ENCODE measurements around the gene UBTF. TPM values are rescaled to one million over a fixed set of nuclear protein-coding genes. Genes with fewer than 3 reads are reported as not detected.
A peak's percentile ranks its signal among the peaks of the same experiment; 100 is the strongest.

Gene UBTF
- total and polyA plus RNA-seq, 7 donors: 26.8 to 58.4 (median 48.3) TPM

DNA sequence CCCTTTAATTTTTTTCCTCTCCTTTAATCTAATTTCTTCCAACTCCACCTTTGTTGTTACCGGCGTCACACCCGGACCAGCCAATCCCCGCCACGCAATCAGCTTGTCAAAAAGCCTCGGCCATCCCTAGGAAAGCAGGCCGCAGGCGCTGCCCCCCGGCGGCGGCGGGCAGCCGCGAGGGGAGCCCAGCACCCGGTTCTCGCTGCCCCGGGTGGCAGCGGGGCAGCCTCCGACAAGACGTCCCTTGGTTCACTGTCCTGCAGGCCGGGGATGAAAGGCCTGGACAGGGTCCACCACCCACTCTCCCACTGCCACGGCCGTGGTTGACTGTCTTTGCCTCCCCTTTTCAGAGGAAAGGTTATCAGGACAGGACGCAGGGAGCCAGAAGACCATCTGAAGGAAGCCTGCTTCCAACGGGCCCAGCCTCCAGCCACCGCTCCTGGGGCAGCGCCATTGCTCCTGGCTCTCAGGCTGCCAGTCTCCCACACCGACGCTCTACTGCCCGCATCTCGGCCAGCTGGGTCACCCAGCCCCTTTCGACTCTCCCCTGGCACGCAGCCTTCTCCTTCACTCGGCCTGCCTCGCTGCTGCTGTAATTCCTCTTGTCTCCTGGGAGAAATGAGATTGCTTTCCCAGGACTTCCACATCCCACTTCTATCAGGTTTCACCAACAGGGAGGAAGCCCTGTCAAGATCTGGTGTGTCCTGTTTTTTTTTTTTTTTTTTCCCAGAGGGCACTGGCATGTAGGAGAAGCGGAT, 2.8 kb upstream of the UBTF start:
- H3K27me3 ChIP-seq: no peaks in the 10 kb centered on the region
- peak; percentile 95 for DNase-seq
- TF ChIP-seq POLR2A (IDR thresholded peaks at IDR 0.05): peak; percentile 44 to 74
- TF ChIP-seq, protein P1, sequence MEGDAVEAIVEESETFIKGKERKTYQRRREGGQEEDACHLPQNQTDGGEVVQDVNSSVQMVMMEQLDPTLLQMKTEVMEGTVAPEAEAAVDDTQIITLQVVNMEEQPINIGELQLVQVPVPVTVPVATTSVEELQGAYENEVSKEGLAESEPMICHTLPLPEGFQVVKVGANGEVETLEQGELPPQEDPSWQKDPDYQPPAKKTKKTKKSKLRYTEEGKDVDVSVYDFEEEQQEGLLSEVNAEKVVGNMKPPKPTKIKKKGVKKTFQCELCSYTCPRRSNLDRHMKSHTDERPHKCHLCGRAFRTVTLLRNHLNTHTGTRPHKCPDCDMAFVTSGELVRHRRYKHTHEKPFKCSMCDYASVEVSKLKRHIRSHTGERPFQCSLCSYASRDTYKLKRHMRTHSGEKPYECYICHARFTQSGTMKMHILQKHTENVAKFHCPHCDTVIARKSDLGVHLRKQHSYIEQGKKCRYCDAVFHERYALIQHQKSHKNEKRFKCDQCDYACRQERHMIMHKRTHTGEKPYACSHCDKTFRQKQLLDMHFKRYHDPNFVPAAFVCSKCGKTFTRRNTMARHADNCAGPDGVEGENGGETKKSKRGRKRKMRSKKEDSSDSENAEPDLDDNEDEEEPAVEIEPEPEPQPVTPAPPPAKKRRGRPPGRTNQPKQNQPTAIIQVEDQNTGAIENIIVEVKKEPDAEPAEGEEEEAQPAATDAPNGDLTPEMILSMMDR (IDR thresholded peaks at IDR 0.05): no peak
- TF ChIP-seq EP300 (IDR thresholded peaks at IDR 0.05): no peak
- peak in 3 of 4 donors; percentile 61 to 75 (median 68) for TF ChIP-seq POLR2AphosphoS5 (IDR thresholded peaks at IDR 0.05)
- no peaks in the 10 kb centered on the region for H3K9me3 ChIP-seq
- H3K36me3 ChIP-seq: peaks cover 0 to 7% (median under 1%) of the 10 kb centered on the region in 4 donors
- intact Hi-C loops (cut with DNase I): loop anchor here (2.0 kb wide), 1 partner anchor 87 kb away; the partner anchor contains the start of gene RUNDC3A
- H3K27ac ChIP-seq: peak overlapping the region; percentile 99 to 100 (median 100)
- H3K4me3 ChIP-seq: peak overlapping the region; percentile 93 to 98 (median 96)
- 2 to 9% methylated on average over 36 of the region's 36 CpGs for WGBS, 2 donors
- peaks cover 3 to 32% (median 30%) of the 10 kb centered on the region in 4 donors for H3K4me1 ChIP-seq

DNA sequence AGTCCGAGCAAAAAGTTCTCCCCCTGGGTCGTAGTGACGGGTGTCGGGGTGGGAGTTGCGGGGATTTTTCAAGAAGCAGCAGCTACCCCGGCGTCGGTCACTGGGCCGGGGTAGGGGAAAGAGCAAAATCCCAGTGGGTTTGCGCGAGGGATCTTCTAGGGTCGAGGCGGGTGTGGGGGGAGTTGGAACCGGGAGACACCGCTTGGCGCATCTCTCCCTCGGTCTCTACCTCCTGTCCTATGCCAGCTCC, 2.3 kb upstream of the UBTF start:
- Histone ChIP-seq H3K9me3 (no peaks in the 10 kb centered on the region), H3K4me3 (peak overlapping the region; percentile 93 to 98 (median 96)), H3K36me3 (peaks cover 0 to 7% (median 3%) of the 10 kb centered on the region in 4 donors), H3K27ac (peak overlapping the region; percentile 99 to 100 (median 100)), H3K27me3 (no peaks in the 10 kb centered on the region), H3K4me1 (peaks cover 3 to 37% (median 35%) of the 10 kb centered on the region in 4 donors)
- WGBS, 2 donors: 1% methylated on average over 17 of the region's 17 CpGs
- intact Hi-C loops (cut with DNase I): loop anchor here (1.0 to 2.0 kb wide), 2 partner anchors 87 to 103 kb away; partner anchors contain the start of genes RUNDC3A and SLC25A39
- TF ChIP-seq EP300 (IDR thresholded peaks at IDR 0.05) (no peak), POLR2A (IDR thresholded peaks at IDR 0.05) (no peak), POLR2AphosphoS5 (IDR thresholded peaks at IDR 0.05) (no peak)
- TF ChIP-seq, protein P1 (IDR thresholded peaks at IDR 0.05): no peak
- no peak for DNase-seq

DNA sequence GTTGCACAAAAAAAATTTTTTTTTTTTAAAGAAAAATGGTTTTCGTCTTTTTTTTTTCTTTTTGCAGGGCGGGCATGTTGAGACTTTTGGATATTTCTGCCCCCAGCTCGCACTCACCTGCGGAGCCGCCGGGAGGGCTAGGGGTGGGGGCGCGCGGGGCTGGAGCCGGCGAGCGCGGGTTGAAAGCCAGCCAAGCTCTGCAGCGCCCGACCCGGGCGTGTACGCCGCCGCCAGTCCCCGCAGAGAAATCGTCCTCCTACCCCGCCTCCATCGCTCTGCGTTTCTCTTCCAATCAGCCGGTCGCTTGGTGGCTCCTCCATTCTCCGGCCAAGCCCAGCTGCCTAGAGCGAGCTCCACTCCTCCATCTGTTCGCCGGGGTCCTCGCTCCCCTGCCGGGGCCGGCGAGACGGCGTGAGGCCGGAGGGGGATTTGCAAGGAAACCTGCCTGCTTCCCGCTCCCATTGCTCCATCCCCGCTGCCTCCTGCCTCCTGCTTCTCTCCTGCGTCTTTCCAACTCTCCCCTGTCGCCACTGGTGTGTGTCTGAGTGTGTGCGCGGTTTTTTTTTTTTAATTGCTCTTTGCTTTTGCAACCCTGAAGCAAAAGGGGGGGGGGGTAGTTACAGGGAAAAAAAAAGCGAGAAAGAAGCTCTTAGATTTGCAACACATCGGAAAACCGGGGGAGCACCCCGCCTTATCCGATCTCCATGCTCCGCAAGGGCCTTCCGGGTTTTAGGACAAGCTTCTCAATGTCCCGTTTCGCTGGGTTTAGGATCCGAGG, 1.8 kb upstream of the UBTF start:
- TF ChIP-seq EP300 (IDR thresholded peaks at IDR 0.05) (no peak), POLR2AphosphoS5 (IDR thresholded peaks at IDR 0.05) (peak; percentile 26 to 61 (median 45))
- Histone ChIP-seq H3K4me3 (peak overlapping the region; percentile 93 to 98 (median 96)), H3K27ac (peak overlapping the region; percentile 99 to 100 (median 100)), H3K36me3 (peaks cover 3 to 11% (median 6%) of the 10 kb centered on the region in 4 donors), H3K4me1 (peaks cover 3 to 42% (median 39%) of the 10 kb centered on the region in 4 donors), H3K9me3 (no peaks in the 10 kb centered on the region), H3K27me3 (no peaks in the 10 kb centered on the region)
- 0 to 1% methylated on average over 54 of the region's 54 CpGs for WGBS, 2 donors
- peak; percentile 90 for DNase-seq
- intact Hi-C loops (cut with DNase I): loop anchor here (1.0 kb wide), 1 partner anchor 103 kb away; the partner anchor contains the start of gene SLC25A39

DNA sequence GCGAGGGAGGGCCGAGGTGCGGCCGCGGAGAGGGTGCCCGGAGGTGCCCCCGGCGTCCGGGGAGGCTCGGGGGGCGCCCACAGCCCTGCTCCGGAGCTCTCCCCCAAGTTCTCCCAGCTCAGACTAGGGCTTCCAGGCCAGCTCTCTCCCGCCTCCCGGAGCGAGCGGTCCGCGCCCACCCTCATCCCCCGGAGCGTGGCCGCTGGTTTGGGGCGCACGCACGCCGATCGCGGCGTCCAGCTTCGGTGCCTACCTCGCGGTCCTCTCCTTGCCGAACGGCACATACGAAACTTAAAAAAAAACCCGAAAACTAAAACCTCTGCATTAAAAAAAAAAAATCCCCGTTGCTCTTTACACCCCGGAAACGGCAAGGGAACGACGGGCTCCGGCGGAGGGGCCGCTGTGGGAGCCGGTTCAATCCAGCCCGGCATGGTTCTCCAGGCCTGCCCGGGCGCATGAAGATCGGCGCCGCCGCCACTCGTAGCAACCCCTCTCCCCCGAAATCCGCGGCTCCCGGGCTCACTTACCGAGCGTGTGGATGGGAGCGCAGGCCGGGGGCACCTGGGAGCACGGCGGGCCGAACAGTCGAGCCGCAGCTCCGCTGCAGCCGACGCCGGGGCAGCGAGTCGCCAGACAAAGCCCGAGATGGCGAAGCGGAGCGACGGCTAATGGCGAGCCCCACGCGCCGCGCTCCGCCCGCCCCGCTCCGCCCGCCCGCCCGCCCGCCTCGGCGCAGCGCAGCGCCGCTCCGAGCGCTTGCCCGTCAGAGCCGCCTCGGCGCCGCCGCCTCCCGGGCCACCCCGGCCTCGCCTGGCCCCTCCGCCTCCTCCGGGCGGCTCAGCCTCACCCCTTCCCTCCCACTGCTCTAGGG, 973 bp upstream of the UBTF start:
- DNase-seq: peak; percentile 77
- no peaks in the 10 kb centered on the region for H3K9me3 ChIP-seq
- H3K27ac ChIP-seq: peak overlapping the region; percentile 99 to 100 (median 100)
- intact Hi-C loops (cut with DNase I): loop anchor here (1.0 kb wide), 1 partner anchor 104 kb away; the partner anchor contains the start of gene SLC25A39
- TF ChIP-seq EP300 (IDR thresholded peaks at IDR 0.05) (no peak), POLR2AphosphoS5 (IDR thresholded peaks at IDR 0.05) (peak in 2 of 4 donors; percentile 16 to 36)
- TF ChIP-seq, protein P1 (IDR thresholded peaks at IDR 0.05): no peak
- peaks cover 3 to 50% (median 39%) of the 10 kb centered on the region in 4 donors for H3K4me1 ChIP-seq
- H3K36me3 ChIP-seq: peaks cover 12 to 19% (median 14%) of the 10 kb centered on the region in 4 donors
- H3K27me3 ChIP-seq: no peaks in the 10 kb centered on the region
- WGBS, 2 donors: 0 to 1% methylated on average over 108 of the region's 108 CpGs
- H3K4me3 ChIP-seq: peak overlapping the region; percentile 93 to 98 (median 96)
